ENCODE results near the gene LRP1-AS.

Gene LRP1-AS

DNA sequence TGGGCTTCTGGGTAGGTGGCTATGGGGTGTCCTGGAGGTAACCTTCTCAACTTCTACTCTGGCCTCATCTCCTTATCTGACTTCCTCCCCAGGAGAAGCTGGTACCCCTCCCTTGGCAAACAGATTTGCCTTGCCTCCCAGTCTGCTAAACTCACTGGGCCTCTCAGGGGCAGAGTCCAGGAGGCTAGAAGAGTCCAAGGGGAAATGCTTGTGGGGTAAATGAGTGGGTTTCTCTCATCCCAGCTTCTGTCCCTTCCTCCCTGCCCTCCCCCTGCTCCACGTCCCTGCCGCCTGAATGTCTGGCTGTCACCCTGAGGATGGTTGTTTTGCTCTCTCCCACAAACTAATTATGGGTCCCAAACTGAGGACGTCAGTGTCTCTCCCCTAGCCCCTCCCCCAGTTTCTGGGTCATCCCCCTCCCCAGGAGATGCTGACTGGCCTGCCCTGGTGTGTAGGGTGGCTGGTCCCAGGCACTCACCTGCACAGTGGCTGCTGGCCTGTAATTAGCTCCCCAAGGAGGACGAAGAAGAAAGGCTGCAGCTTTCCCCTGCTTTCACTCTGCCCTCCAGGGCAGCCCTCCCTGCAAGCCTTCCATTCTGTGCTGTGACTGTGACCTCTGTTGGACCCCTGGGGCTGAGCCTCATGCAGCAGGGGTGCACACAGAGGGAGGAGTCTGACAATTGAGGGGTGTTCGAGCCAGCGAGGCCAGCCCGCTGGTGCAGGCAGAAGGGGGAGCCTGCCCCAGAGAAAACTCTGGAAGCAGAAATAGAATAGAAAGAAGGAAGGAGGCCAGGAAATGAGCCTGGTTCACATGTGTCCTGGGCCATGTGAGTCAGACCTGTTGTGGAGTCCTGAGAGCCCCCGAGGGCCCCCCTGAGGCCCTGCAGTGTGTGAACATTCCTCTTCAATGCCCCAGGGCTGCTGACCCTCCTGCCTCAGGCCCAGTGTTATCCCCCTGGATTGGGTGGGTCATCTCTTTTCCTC is at the start of gene LRP1-AS:
TSS of gene LRP1-AS (minus strand) at position 659 of the 984 bp plus-strand sequence.
- no peak for DNase-seq (ENCODE audit: low read depth in 2 of 2)

DNA sequence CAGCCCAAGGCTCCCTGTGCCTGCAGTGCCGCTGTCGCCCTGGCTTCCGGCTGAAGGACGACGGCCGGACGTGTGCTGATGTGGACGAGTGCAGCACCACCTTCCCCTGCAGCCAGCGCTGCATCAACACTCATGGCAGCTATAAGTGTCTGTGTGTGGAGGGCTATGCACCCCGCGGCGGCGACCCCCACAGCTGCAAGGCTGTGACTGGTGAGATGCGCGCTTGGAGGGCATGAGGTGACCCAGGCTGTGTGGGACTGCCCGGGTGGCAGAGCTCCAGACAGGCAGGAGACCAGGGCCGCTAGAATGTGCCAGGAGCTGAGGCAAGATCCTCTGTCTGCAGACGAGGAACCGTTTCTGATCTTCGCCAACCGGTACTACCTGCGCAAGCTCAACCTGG is 49.5 kb upstream of the LRP1-AS start:
- DNase-seq (ENCODE audit: low read depth in 2 of 2) = no peak

DNA sequence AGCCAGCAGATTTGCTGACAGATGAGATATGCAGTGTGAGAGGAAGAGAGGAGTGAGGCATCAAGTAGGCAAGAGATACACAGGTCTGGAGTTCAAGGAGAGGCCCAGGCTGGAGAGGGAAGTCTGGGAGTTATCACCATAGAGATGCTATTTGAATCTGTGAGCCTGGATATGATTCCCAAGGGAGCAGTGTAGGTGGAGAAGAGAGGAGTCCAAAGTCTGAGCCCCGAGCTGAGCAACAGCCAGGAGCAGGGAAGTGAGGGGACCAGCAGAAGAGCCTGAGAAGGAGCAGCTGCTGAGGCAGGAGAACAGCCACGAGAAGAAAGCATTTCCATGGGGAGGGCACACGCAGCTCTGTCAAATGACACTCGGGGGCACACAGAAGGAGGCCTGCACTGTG is 49.0 kb upstream of the LRP1-AS start:
- DNase-seq (ENCODE audit: low read depth in 2 of 2) = no peak

DNA sequence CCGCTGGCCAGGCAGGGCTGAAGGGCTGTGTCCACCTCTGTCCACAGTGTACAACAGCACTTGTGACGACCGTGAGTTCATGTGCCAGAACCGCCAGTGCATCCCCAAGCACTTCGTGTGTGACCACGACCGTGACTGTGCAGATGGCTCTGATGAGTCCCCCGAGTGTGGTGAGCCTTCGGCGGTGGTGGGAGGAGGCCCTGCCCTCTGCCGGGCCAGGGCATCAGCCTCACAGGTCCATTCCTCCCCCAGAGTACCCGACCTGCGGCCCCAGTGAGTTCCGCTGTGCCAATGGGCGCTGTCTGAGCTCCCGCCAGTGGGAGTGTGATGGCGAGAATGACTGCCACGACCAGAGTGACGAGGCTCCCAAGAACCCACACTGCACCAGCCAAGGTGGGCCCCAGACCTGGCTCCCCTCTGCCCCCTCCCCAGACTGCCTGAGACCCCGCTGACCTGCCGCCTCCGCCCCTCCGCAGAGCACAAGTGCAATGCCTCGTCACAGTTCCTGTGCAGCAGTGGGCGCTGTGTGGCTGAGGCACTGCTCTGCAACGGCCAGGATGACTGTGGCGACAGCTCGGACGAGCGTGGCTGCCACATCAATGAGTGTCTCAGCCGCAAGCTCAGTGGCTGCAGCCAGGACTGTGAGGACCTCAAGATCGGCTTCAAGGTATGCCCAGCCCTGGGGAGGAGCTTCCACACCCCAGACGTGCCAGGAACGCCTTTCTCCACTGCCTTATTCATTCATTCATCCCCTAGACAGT is 48.4 kb upstream of the LRP1-AS start:
- no peak for DNase-seq (ENCODE audit: low read depth in 2 of 2)

DNA sequence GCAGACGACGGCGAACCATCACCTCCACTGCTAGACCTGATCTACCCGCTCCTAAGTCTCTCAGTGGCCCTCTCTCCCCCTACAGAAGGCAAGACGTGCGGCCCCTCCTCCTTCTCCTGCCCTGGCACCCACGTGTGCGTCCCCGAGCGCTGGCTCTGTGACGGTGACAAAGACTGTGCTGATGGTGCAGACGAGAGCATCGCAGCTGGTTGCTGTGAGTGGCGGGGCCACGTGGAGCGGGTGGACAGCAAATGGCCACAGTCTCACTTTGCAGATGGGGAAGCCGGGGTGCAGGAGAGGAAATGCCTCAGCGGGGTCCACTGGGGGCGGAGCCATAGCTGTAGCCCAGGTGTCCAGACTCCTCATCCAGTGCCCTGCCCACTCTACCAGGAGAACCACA is 47.8 kb upstream of the LRP1-AS start:
- DNase-seq (ENCODE audit: low read depth in 2 of 2) = no peak

DNA sequence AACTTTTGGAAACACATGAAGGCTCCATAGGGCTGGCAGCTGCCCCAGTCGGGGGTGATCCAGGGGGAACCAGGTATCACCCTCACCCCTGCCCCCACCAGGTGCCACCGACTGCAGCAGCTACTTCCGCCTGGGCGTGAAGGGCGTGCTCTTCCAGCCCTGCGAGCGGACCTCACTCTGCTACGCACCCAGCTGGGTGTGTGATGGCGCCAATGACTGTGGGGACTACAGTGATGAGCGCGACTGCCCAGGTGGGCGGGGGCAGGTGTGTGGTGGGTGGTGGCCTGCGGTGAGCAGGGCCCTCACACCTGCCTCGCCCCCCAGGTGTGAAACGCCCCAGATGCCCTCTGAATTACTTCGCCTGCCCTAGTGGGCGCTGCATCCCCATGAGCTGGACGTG is 46.8 kb upstream of the LRP1-AS start:
- DNase-seq (ENCODE audit: low read depth in 2 of 2) = no peak

DNA sequence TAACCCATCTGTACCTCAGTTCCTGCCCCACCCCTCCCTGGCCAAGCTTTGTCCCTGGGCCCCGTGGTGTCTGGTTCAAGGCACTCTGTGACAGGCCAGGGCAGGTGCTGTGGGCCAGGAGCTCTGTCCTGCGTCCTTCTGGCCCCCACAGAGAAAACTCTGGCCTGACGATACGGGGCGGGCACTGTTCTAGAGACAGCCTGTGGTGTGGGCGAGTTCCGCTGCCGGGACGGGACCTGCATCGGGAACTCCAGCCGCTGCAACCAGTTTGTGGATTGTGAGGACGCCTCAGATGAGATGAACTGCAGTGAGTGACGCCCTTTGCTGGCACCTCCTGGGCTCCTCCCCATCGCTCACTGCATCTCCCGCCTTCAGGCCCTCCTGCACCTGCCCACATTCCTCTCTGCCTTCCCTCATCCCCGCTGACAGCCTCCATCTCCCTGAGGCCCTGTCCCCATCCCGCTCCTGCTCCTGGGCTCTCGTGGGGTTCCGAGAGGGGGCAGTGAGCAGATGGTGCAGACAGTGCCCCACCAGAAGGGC is 46.4 kb upstream of the LRP1-AS start:
- DNase-seq (ENCODE audit: low read depth in 2 of 2) = no peak

DNA sequence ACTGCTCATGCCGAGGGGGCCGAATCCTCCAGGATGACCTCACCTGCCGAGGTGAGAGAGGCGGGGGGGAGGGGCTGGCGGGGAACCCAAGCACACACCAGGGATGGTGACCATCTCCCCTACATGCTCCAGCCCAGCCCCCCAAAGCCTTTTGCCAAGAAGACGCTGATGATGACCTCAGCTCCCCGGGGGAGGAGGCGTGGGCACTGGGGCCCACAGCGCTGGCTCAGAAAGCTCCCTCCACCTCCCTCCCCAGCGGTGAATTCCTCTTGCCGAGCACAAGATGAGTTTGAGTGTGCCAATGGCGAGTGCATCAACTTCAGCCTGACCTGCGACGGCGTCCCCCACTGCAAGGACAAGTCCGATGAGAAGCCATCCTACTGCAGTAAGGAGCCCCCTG is 45.5 kb upstream of the LRP1-AS start:
- DNase-seq (ENCODE audit: low read depth in 2 of 2) = no peak

DNA sequence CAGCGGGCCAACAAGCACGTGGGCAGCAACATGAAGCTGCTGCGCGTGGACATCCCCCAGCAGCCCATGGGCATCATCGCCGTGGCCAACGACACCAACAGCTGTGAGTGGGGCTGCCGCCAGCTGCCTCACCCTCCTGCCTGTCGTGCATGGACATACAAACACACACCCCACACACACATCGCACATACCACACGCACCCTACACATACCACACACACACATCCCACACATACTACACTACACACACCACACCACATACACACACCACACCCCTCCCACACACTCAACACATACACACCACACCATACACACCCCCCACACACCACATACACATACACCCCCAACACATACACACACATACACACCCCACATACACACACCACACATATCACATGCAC is 44.0 kb upstream of the LRP1-AS start:
- DNase-seq (ENCODE audit: low read depth in 2 of 2) = no peak

DNA sequence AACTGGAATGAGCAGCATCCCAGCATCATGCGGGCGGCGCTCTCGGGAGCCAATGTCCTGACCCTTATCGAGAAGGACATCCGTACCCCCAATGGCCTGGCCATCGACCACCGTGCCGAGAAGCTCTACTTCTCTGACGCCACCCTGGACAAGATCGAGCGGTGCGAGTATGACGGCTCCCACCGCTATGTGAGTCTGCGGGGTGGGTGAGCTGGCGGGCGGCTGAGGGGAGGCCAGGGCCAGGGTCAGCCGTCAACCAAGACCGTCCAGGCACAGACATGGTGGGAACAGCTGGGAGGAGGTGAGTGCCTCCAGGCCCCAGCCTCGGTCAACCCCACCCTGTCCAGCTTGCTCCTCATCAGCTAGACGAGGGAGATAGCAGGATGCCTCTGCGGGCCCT is 43.4 kb upstream of the LRP1-AS start:
- no peak for DNase-seq (ENCODE audit: low read depth in 2 of 2)

DNA sequence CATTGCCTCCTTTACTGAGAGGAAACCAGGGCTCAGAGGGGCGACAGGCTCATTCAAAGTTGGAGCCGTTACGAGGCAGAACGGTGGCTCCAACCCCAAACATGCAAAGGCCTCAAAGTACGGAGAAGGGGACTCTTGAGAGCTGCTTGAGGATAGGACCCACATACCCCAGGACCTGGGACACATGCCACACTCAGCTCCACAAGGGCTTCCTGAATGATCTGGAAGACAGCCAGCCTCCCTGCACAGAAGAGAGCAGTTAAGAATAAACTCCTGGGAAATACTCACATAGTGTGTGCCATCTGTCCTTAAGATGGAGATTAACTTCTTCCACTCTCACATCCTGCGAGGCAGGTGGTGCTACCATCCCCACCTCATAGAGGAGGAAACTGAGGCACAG is 42.6 kb upstream of the LRP1-AS start:
- DNase-seq (ENCODE audit: low read depth in 2 of 2) = no peak

DNA sequence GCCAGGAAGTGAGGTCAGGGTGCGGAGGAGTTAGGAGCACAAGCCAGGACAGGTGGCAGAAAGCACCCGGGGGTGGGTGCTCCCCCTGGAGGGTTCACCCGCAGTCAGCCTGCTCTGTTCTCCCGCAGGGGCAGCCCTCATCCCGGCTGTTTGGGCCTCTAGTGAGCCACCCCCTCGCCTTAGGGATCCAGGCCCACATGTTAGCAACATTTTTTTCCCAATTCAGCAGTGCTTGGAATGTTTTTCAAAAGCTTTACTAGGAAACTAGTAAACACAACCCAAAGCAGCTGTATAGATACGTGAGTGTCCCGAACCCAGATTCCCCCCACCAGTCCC is 40.6 kb upstream of the LRP1-AS start:
- no peak for DNase-seq (ENCODE audit: low read depth in 2 of 2)

DNA sequence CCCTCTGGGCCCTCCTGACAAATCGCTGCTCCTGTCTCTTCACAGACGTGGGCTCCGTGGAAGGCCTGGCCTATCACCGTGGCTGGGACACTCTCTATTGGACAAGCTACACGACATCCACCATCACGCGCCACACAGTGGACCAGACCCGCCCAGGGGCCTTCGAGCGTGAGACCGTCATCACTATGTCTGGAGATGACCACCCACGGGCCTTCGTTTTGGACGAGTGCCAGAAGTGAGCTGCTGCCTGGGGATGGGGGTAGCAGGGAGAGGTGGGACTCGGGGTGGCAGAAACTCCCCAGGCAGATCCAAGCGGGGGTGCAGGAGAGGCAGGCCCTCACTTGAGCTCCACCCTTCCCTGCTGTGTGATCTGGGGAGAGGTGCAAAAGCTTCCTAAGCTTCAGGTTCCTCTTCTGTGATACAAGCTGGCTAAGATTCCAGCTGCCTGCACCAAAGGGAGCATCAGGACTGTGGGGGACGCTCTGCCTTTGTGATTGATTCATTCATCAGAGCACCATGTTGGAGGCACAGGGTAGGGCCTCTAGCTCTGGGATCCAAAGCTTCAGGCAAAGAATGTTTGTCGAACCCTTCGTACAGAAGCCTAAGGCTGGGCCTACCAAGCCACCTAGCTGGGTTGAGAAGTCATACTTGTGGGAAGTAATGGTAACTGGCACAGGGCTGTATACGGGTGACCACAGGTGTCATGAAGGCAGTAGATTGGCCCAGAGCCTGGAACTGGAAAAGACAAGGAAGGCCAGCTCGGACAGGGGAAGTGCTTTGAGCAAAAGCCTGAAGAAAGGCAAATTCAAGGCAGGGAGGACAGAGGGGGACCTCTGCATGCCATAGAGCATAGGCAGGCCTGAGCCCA is 40.0 kb upstream of the LRP1-AS start:
- DNase-seq (ENCODE audit: low read depth in 2 of 2) = no peak

DNA sequence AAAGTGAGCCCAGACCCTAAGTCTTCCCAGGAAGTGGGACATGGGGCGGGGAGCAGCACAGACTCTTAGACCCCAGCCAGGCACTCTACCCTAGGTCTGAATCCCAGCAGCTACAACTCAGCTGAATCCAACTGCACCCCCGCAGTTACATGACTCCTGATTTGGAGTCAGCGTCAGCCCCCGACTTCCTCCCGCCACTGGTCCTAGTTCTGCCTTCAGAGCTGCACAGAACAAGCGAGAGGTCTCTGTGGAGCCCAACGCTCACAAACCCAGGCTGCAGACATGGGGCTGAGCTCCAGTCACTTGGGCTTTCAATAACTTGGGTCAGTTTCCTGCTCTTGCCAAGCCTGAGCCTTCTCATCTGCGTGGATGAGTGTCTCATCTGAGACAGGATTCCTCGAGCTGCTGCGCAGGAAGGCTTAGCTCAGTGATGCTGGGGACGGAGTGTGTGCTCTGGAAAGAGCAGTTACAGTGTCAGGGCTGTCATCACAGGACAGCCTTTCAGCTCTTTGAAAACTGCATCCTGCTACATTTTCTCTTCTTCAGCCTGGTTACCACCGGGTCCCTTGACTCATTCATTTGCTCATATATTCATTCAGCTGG is 38.6 kb upstream of the LRP1-AS start:
- DNase-seq (ENCODE audit: low read depth in 2 of 2) = no peak

DNA sequence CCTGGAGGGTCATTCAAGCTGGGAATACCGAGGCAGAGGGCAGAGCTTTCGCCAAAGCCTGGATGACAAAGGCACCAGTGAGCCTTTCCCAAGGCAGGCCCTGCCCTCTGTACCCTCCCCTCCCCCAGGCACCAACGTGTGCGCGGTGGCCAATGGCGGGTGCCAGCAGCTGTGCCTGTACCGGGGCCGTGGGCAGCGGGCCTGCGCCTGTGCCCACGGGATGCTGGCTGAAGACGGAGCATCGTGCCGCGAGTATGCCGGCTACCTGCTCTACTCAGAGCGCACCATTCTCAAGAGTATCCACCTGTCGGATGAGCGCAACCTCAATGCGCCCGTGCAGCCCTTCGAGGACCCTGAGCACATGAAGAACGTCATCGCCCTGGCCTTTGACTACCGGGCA is 38.0 kb upstream of the LRP1-AS start:
- DNase-seq (ENCODE audit: low read depth in 2 of 2) = no peak

DNA sequence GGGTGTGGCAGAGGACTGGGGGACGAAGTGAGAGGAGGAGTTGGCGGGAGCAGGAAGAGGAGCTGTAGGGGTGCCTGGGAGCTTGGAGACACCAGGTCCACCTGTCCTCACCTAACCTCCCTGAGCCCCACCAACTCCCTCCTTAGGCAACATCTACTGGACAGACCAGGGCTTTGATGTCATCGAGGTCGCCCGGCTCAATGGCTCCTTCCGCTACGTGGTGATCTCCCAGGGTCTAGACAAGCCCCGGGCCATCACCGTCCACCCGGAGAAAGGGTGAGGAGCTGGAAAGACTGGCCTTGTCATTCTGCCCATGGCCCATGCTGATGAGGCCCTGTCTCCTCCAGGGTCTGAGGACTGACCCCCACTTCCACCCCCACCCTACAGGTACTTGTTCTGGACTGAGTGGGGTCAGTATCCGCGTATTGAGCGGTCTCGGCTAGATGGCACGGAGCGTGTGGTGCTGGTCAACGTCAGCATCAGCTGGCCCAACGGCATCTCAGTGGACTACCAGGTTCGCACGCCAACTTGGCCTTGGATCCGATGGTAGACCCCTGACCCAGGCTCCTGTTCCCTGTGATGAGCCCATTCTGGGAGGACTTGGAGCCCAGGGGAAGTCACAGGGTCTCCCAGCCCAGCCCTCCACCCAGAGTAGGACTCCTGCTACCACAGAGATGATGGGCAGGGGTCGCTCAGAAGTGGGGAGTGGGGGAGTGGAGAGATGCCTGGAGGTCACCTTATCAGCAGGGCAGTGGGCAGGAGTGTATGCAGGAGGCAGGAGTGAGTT is 36.7 kb upstream of the LRP1-AS start:
- no peak for DNase-seq (ENCODE audit: low read depth in 2 of 2)

DNA sequence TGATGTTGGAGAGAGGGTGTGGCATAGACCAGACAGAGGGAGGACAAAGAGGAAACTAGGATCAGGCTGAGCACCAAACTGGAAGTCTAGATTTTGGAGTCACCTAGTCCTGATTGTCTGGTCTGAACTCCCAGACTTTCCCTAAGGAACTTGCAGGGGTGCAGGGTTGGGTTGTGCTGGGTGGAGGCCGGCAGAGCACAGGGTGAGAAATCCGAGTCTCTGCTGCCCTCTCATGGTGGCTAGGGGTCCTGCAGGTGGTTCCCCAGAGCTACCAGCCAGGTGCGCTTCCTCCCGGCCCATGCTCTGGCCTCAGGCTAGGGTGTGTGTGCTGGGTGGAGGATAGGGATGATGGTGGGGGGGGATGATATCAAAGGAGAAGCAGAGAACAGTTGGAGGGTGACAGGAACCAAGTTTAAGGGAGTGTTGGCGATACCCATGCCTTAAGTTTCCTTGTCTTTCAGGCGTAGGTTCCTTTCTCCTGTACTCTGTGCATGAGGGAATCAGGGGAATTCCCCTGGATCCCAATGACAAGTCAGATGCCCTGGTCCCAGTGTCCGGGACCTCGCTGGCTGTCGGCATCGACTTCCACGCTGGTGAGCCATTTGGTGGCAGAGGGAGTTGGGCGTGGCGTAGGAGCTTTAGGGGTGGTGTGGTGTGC is 35.6 kb upstream of the LRP1-AS start:
- peak; percentile 12 to 15 for DNase-seq (ENCODE audit: low read depth in 2 of 2)

DNA sequence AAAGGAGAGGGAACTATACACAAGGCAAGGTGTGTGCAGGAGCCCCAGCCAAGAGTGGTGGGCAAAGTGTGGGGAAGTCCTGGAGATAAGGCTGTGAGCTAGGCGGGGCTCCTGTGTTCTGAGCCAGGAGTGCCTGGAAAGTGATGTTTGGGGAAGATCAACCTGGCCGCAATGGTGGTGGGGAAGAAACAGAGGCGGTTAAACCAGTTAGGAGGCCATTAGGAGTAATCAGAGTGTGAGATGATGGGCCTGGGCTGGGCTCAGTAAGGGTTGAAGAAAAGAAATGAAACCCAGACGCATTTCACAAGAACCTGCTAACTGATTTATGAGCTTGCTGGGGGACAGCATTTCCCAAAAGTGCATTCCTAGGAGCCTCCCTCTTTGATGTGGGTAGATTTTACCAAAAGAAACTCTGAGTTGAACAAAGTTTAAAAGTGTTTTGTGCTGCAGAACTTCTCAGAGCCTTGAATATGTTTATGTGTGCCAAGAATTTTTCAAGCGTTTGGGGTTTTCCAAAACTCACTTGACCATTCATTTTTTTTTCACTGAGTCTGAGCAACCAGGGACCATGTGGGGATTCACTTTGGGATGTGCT is 34.2 kb upstream of the LRP1-AS start:
- peak; percentile 48 to 51 for DNase-seq (ENCODE audit: low read depth in 2 of 2)

DNA sequence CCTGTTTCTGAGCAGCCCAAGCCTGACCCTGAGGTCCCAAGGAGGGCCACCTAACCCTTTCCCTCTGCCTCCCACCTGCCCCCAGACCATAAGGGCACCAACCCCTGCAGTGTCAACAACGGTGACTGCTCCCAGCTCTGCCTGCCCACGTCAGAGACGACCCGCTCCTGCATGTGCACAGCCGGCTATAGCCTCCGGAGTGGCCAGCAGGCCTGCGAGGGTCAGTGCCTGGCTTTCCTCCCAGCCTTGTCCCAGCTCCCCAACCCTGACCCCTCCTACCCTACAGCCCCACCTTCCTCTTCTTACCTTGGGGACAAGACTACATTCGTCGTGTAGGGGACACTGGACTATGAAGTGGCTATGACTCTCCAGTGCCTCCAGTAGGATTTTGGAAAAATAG is 33.7 kb upstream of the LRP1-AS start:
- no peak for DNase-seq (ENCODE audit: low read depth in 2 of 2)
